ENCODE data around the gene ZBTB20.

ZBTB20 gene

DNA sequence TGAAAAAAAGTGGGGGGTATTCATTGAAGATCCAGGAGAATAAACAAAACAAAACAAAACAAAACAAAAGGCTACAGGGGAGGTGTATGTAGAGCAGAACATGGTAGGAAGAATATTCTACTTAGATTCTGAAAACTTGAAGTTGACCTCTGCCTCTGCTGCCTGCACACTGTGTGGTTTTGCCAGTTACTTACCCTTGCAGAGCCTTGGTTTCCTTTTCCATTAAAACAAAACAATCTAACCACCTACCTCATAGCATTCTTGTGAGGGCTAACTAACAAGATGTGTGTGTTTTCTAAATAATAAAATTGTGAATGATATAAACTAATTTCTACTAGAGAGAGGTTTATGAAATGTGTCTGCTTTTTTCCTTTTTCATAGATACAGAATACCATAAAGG, 430.2 kb downstream of the ZBTB20 start:
- DNase-seq (ENCODE audit: low read depth, low spot score) = no peak
- Histone ChIP-seq H3K4me3 (ENCODE audit: low read length) (no peak overlapping the region), H3K36me3 (ENCODE audit: control insufficient read depth, insufficient read depth, low read length) (no peaks in the 10 kb centered on the region), H3K9me3 (ENCODE audit: control insufficient read depth, insufficient read depth, low read length) (no peaks in the 10 kb centered on the region), H3K27me3 (ENCODE audit: control insufficient read depth, insufficient read depth, low read length) (no peaks in the 10 kb centered on the region), H3K4me1 (ENCODE audit: control insufficient read depth, insufficient read depth, low read length) (peaks cover 2% of the 10 kb centered on the region; the same call in 1 of the 2 replicates), H3K27ac (ENCODE audit: low read length) (no peak overlapping the region)

DNA sequence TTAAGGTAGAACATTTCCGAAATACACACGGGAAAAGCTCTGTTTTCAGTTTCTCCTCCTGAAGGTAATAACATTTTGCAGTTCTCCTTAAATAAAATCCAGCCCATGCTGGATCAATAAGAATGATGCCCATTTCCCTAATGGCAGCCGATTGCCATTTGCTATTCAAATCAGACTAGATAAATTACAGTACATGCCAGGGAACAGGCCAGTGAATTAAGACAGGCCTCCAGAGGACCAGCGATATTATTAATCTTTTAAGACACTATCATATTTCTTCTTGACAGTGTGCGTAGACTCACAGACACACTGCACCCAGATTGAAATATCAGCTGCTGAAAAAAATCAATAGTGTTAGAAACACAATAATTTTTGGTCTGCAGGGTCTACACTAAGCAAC, 431.0 kb downstream of the ZBTB20 start:
- Histone ChIP-seq H3K36me3 (ENCODE audit: control insufficient read depth, insufficient read depth, low read length) (no peaks in the 10 kb centered on the region), H3K27ac (ENCODE audit: low read length) (no peak overlapping the region), H3K4me3 (ENCODE audit: low read length) (no peak overlapping the region), H3K9me3 (ENCODE audit: control insufficient read depth, insufficient read depth, low read length) (no peaks in the 10 kb centered on the region), H3K4me1 (ENCODE audit: control insufficient read depth, insufficient read depth, low read length) (peaks cover 2% of the 10 kb centered on the region; the same call in 1 of the 2 replicates), H3K27me3 (ENCODE audit: control insufficient read depth, insufficient read depth, low read length) (no peaks in the 10 kb centered on the region)
- WGBS (ENCODE audit: insufficient coverage, insufficient read length) = no CpG with 5 or more reads among the region's 5 CpGs
- no peak for DNase-seq (ENCODE audit: low read depth, low spot score)

DNA sequence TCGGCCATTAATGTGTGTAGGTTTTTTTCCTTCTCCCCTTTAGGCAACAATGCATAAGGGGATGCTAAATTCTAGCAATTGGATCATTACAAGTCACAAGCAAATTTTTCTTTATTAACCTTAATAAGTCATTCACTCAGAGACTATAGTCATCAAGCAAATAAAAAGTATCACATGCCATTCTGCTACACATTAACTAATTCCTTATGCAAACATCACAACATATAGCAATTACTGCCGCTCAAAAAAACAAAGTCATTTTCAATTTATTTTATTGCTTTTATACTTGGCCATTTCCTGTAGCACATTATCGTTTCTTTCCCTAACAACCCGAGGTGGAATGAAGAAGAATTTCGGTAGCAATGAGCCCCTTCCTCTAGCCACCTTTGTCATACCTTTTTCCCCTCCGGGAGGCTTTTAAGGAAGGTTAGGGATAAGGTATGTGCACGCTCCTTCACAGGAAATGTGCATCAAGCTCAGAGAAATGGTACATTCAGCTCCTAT, 432.1 kb downstream of the ZBTB20 start:
- peaks cover 2% of the 10 kb centered on the region; the same call in 1 of the 2 replicates for H3K4me1 ChIP-seq (ENCODE audit: control insufficient read depth, insufficient read depth, low read length)
- H3K4me3 ChIP-seq (ENCODE audit: low read length) = no peak overlapping the region
- no peak for DNase-seq (ENCODE audit: low read depth, low spot score)
- no CpG with 5 or more reads among the region's 7 CpGs for WGBS (ENCODE audit: insufficient coverage, insufficient read length)
- no peak overlapping the region for H3K27ac ChIP-seq (ENCODE audit: low read length)
- H3K36me3 ChIP-seq (ENCODE audit: control insufficient read depth, insufficient read depth, low read length) = no peaks in the 10 kb centered on the region
- H3K9me3 ChIP-seq (ENCODE audit: control insufficient read depth, insufficient read depth, low read length) = no peaks in the 10 kb centered on the region
- no peaks in the 10 kb centered on the region for H3K27me3 ChIP-seq (ENCODE audit: control insufficient read depth, insufficient read depth, low read length)

DNA sequence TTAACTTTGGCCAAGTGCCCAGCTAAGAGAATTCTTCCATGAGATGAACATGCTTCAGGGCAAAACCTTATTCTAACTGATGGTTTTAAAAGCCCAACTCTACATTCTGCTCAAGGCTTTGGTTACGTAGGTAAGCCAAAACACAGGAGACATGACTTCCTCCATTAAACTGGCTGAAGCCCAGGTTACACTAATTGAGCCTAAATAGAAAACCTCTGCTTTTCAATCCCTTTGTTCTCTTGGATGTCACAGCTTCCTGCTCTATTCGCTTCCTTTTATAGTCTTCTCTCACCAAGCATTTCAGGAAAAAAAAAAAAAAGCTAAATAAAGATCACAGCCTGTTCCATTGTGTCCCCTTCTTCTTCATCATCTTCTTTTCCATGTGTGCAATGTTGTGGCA, 432.9 kb downstream of the ZBTB20 start:
- Histone ChIP-seq H3K27ac (ENCODE audit: low read length) (no peak overlapping the region), H3K27me3 (ENCODE audit: control insufficient read depth, insufficient read depth, low read length) (no peaks in the 10 kb centered on the region), H3K4me3 (ENCODE audit: low read length) (no peak overlapping the region), H3K36me3 (ENCODE audit: control insufficient read depth, insufficient read depth, low read length) (no peaks in the 10 kb centered on the region), H3K4me1 (ENCODE audit: control insufficient read depth, insufficient read depth, low read length) (peaks cover 2% of the 10 kb centered on the region; the same call in 1 of the 2 replicates), H3K9me3 (ENCODE audit: control insufficient read depth, insufficient read depth, low read length) (no peaks in the 10 kb centered on the region)
- DNase-seq (ENCODE audit: low read depth, low spot score) = no peak
- WGBS (ENCODE audit: insufficient coverage, insufficient read length) = no CpG with 5 or more reads among the region's 2 CpGs

DNA sequence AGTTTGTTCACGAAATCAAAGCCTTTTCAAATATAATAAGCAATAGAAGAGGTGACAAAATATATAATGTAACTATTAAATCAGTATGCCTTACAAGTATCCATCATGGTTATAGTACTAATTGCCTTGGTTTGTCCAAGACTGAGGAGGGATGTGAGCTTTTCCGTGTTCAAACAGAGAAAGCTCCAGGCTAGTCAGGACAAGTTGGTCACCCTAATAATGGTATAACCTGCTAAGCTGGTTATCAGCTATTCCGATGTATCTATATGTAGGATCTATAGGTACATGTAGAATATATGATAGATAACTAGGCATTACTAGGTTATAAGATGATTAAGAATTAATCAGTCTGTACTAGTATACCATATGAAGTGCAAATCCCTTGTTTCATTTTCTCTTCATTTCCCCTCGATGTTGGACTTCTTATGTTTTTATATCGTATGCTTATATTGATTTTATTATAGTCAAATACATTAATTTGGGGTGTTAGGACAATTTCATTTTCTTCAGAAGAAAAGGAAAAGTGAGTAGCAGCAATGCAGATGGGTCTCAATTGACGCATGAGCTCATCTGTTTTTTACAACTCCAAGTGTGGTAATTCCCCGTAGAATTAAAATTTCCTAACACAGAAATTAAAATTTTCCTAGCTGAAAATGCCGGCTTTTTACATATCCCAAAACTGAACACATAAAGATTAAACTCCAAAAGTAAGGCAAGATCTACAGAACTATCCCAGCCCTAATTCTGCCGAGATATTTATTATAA, 434.2 kb downstream of the ZBTB20 start:
- DNase-seq (ENCODE audit: low read depth, low spot score) = no peak
- Histone ChIP-seq H3K4me1 (ENCODE audit: control insufficient read depth, insufficient read depth, low read length) (peaks cover 2% of the 10 kb centered on the region; the same call in 1 of the 2 replicates), H3K9me3 (ENCODE audit: control insufficient read depth, insufficient read depth, low read length) (no peaks in the 10 kb centered on the region), H3K36me3 (ENCODE audit: control insufficient read depth, insufficient read depth, low read length) (no peaks in the 10 kb centered on the region), H3K27ac (ENCODE audit: low read length) (no peak overlapping the region), H3K4me3 (ENCODE audit: low read length) (no peak overlapping the region), H3K27me3 (ENCODE audit: control insufficient read depth, insufficient read depth, low read length) (no peaks in the 10 kb centered on the region)
- no CpG with 5 or more reads among the region's 9 CpGs for WGBS (ENCODE audit: insufficient coverage, insufficient read length)

DNA sequence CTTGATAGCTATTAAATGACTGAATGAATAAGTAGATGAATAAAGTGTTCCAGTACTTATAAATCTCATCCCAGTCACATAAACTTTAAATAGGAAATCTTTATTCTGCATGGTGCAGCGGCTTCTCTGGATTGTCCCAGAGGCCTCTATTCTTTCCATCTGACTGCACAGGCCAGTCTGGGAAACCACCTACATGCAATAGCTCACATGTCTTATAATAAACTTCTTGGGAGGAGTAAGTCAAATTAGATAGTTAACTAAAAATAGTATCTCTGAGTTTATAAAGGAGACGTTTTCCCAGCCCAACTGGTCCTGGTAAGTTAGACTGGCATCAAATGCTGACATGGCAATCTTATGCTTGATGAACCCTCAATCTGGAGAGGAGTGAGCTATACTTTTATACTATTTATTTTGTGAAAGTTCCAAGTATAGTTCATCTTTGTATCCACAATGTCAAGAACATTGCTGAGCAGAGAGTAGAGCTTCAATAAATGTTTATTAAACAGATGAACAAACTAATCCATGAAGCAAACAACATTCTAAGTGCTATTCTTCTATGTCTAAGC, 435.7 kb downstream of the ZBTB20 start:
- no peak for DNase-seq (ENCODE audit: low read depth, low spot score)
- Histone ChIP-seq H3K9me3 (ENCODE audit: control insufficient read depth, insufficient read depth, low read length) (no peaks in the 10 kb centered on the region), H3K4me3 (ENCODE audit: low read length) (no peak overlapping the region), H3K27me3 (ENCODE audit: control insufficient read depth, insufficient read depth, low read length) (no peaks in the 10 kb centered on the region), H3K27ac (ENCODE audit: low read length) (no peak overlapping the region), H3K36me3 (ENCODE audit: control insufficient read depth, insufficient read depth, low read length) (no peaks in the 10 kb centered on the region), H3K4me1 (ENCODE audit: control insufficient read depth, insufficient read depth, low read length) (peaks cover 2% of the 10 kb centered on the region; the same call in 1 of the 2 replicates)
- WGBS (ENCODE audit: insufficient coverage, insufficient read length) = no CpG with 5 or more reads among the region's 2 CpGs

DNA sequence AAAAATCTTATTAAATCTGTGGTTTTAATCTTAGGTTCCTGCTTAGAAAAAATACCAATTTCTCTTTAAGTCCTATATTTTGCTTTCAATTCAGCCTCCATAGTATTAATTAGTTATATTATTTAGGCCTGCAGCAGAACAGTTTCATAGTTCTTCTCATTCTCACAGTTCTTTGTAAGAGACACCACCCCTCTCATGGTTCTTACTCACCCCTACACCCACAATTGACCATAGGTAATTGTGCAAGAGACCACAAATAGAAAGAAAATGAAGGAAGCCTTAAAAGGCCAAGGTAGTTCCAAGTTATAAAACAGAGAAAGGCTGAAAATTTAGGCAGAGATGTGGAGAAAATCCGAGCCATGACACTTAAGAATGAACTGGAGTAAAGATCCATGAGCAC, 438.0 kb downstream of the ZBTB20 start:
- H3K36me3 ChIP-seq (ENCODE audit: control insufficient read depth, insufficient read depth, low read length) = no peaks in the 10 kb centered on the region
- no peaks in the 10 kb centered on the region for H3K9me3 ChIP-seq (ENCODE audit: control insufficient read depth, insufficient read depth, low read length)
- no peak overlapping the region for H3K27ac ChIP-seq (ENCODE audit: low read length)
- no peak overlapping the region for H3K4me3 ChIP-seq (ENCODE audit: low read length)
- WGBS (ENCODE audit: insufficient coverage, insufficient read length) = no CpG with 5 or more reads among the region's 1 CpG
- H3K4me1 ChIP-seq (ENCODE audit: control insufficient read depth, insufficient read depth, low read length) = no peaks in the 10 kb centered on the region
- no peaks in the 10 kb centered on the region for H3K27me3 ChIP-seq (ENCODE audit: control insufficient read depth, insufficient read depth, low read length)
- no peak for DNase-seq (ENCODE audit: low read depth, low spot score)

DNA sequence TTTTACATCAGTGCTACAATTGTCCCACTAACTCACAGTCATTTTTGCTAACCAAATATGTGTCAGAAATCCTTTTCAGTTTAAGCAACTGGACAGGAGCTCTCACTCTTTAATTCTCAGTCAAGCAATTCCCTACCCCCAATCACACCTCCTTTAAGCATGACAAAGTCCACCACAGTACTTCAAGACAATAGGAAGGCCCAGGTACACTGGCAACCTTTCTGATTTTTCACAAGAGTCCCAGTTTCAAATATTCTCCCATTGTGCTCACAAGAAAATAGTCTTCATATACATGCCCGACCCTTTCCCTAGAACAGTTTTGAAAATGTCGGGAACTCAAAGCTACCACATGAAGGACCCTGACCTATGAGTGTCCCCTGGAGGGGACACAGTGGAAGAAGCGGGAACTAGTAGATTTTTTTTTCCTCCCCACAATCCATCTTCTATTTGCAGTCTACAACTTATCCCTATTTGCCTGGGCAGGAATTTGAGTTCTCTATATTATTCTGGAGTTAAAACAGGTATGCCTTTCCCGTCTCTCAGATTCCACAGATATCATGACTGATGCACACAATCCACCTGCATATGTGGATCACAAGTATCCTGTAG, 439.7 kb downstream of the ZBTB20 start:
- Histone ChIP-seq H3K9me3 (ENCODE audit: control insufficient read depth, insufficient read depth, low read length) (no peaks in the 10 kb centered on the region), H3K4me3 (ENCODE audit: low read length) (no peak overlapping the region), H3K27ac (ENCODE audit: low read length) (no peak overlapping the region), H3K27me3 (ENCODE audit: control insufficient read depth, insufficient read depth, low read length) (no peaks in the 10 kb centered on the region), H3K4me1 (ENCODE audit: control insufficient read depth, insufficient read depth, low read length) (no peaks in the 10 kb centered on the region), H3K36me3 (ENCODE audit: control insufficient read depth, insufficient read depth, low read length) (no peaks in the 10 kb centered on the region)
- no peak for DNase-seq (ENCODE audit: low read depth, low spot score)
- WGBS (ENCODE audit: insufficient coverage, insufficient read length) = no CpG with 5 or more reads among the region's 4 CpGs

DNA sequence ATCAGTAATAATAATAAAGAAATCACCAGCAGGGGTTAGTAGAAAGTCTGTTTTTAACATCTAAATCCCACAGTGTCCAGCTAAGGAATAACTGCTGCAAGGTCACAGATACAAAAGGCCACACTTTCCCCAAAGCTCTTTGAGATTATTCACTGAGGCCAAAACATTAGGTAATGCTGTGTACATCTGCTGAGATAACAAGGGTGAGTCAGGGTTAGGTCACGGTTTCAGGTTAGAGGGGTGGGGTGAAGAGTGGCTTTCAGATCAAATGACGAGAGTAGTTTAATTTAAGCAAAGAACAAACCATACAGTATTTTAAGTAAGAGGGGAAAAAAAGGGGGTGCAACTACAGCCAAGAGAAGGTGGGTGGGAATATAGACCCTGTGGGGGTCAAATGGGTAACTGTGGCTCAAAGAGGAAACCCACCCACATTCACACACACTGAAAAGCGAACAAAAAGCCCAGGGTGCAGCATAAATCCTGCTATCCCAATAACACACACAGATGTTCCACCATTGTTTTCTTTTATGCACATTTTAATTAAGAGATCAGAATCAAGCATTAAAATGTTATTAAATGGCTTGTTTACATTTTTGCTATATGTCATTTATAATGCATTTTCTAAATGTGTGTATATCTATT, 440.4 kb downstream of the ZBTB20 start:
- Histone ChIP-seq H3K36me3 (ENCODE audit: control insufficient read depth, insufficient read depth, low read length) (no peaks in the 10 kb centered on the region), H3K27me3 (ENCODE audit: control insufficient read depth, insufficient read depth, low read length) (no peaks in the 10 kb centered on the region), H3K4me1 (ENCODE audit: control insufficient read depth, insufficient read depth, low read length) (no peaks in the 10 kb centered on the region), H3K27ac (ENCODE audit: low read length) (no peak overlapping the region), H3K9me3 (ENCODE audit: control insufficient read depth, insufficient read depth, low read length) (no peaks in the 10 kb centered on the region), H3K4me3 (ENCODE audit: low read length) (no peak overlapping the region)
- no peak for DNase-seq (ENCODE audit: low read depth, low spot score)
- no CpG with 5 or more reads among the region's 3 CpGs for WGBS (ENCODE audit: insufficient coverage, insufficient read length)

DNA sequence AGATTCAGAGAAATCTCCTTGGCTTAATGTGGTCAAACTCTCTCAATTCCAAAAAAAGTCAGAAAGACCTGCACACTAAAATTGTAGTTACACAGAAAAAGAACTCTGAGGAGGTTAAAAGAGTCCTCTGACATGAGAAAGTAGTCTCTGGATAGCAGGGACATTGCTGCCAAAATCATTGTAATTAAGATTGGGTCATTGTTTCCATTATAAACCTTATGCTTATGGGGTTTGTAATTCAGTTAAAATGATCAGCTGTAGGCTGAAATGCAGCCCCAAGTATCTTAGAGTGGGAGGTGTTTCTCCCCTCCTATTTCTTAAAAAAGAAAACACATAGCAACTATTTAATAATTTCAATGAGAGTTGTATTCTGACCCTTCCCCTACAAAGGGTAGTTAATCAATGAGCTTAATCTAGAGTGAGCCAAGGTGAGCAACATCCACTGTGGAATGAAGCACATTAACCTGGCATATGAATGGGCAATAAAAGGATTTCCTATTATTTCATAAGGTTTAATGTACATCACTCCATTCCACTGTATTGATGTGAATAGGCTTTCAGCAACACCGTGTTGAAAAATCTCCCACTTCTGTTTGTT, 446.4 kb downstream of the ZBTB20 start:
- H3K27ac ChIP-seq (ENCODE audit: low read length) = no peak overlapping the region
- no CpG with 5 or more reads among the region's 1 CpG for WGBS (ENCODE audit: insufficient coverage, insufficient read length)
- H3K4me1 ChIP-seq (ENCODE audit: control insufficient read depth, insufficient read depth, low read length) = no peaks in the 10 kb centered on the region; the same call in 1 of the 2 replicates
- DNase-seq (ENCODE audit: low read depth, low spot score) = no peak
- no peaks in the 10 kb centered on the region for H3K27me3 ChIP-seq (ENCODE audit: control insufficient read depth, insufficient read depth, low read length)
- H3K4me3 ChIP-seq (ENCODE audit: low read length) = no peak overlapping the region
- no peaks in the 10 kb centered on the region for H3K36me3 ChIP-seq (ENCODE audit: control insufficient read depth, insufficient read depth, low read length)
- no peaks in the 10 kb centered on the region for H3K9me3 ChIP-seq (ENCODE audit: control insufficient read depth, insufficient read depth, low read length)
